Stimulated activated CD8-positive, alpha-beta memory T cell treated with anti-CD3 and anti-CD28 coated beads, Interleukin-4, amount 100 ng/mL, for 24 hours (primary cell): Measurements from ENCODE around the gene PDE5A.

ENCODE experiments used
- DNase-seq: peaks from one replicate; pipeline ENCODE4 v3.0.0-alpha.2; 2020; ENCODE audit warnings: low read depth

Gene PDE5A

GRCh38 chr4:119585771-119586170 lies 42.8 kb downstream of the PDE5A start:
- DNase-seq = no peak

GRCh38 chr4:119581190-119581873 lies 47.3 kb downstream of the PDE5A start:
- DNase-seq = no peak

- no peak for DNase-seq
Observed at GRCh38 chr4:119580293-119580692, 48.3 kb downstream of the PDE5A start.

GRCh38 chr4:119579823-119580222 lies 48.8 kb downstream of the PDE5A start:
- no peak for DNase-seq

- no peak for DNase-seq
Observed at GRCh38 chr4:119570401-119570800, 58.2 kb downstream of the PDE5A start.

- DNase-seq = no peak
Observed at GRCh38 chr4:119564106-119564505, 64.5 kb downstream of the PDE5A start.

- DNase-seq = no peak
Observed at GRCh38 chr4:119559044-119559647, 69.5 kb downstream of the PDE5A start.

- no peak for DNase-seq
Observed at GRCh38 chr4:119550857-119551532, 77.6 kb downstream of the PDE5A start.

GRCh38 chr4:119549639-119550038 lies 79.0 kb downstream of the PDE5A start:
- no peak for DNase-seq

- DNase-seq = no peak
Observed at GRCh38 chr4:119543779-119544178, 84.8 kb downstream of the PDE5A start.

- no peak for DNase-seq
Observed at GRCh38 chr4:119543187-119543586, 85.4 kb downstream of the PDE5A start.

- no peak for DNase-seq
Observed at GRCh38 chr4:119540249-119540648, 88.4 kb downstream of the PDE5A start.

GRCh38 chr4:119537586-119537985 lies 91.0 kb downstream of the PDE5A start:
- DNase-seq = no peak

- no peak for DNase-seq
Observed at GRCh38 chr4:119536572-119537528, 91.8 kb downstream of the PDE5A start.

GRCh38 chr4:119532319-119532718 lies 96.3 kb downstream of the PDE5A start:
- DNase-seq = no peak

GRCh38 chr4:119529788-119530187 lies 98.8 kb downstream of the PDE5A start:
- no peak for DNase-seq

GRCh38 chr4:119526786-119527550 lies 101.6 kb downstream of the PDE5A start:
- DNase-seq = no peak

- DNase-seq = no peak
Observed at GRCh38 chr4:119525771-119526712, 102.6 kb downstream of the PDE5A start.

GRCh38 chr4:119525005-119525749 lies 103.4 kb downstream of the PDE5A start:
- DNase-seq = no peak

GRCh38 chr4:119523399-119523798 lies 105.2 kb downstream of the PDE5A start:
- no peak for DNase-seq
